ENCODE results near the gene ATG16L1.

The ATG16L1 gene

DNA sequence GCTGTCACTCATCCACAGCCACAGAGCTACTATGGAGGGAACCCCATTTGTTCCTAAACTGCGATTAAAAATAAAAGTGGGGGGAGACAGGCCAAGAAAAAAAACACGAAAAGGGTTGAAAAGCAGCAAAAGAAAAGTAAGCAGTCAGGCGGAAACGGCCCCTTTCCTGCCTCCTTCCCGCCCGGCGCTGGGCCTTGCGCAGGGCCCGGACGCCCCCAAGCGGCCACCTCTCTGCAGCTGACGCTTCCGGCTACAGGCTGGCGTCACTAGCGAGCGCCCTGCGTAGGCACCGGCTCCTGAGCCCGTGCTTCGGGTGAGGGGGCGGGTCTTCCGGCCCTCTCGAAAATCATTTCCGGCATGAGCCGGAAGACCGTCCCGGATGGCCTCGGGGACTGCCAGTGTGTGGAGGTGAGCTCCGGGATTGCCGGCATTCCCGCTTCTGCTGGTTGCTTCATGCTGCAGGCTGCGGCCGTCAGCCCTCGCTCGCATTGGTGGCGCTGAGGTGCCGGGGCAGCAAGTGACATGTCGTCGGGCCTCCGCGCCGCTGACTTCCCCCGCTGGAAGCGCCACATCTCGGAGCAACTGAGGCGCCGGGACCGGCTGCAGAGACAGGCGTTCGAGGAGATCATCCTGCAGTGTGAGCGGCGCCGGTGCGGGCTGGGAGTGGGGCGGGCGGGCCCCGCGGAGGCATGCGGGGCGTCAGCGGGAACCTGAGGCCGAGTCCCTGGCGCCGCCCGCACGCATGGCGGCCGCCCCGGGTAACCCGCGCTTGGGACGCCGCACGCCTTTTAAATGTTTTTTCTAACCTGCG, at the start of gene ATG16L1:
Gene ATG16L1, plus strand, starts transcription at position 368 of the 811 bp plus-strand sequence. Its CDS starts 155 bp downstream, at position 523.
- DNase-seq, result peak; percentile 96

- DNase-seq, result no peak
These were observed 48.9 kb upstream of the ATG16L1 start for GRCh38 chr2:233202531-233202944.

DNA sequence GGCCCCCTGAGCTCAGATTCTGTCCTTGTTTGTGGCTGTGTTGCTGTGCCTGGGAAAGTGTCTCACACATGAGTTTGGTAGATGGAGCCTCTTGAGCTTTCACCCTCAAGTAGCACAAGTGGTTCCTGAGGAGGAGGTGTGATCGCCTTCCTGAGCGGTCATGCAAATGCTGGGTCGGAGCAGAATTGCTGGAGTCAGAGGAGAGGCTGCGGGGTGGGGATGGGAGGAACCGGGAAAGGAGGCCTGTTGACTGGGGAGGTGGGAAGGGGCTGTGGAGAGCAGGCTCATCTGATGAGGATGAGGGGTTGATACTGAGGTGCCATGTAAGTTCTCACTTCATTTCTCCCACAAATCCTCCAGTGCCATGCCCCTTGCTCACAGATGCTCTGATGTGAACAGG, 48.4 kb upstream of the ATG16L1 start:
- no peak for DNase-seq

DNA sequence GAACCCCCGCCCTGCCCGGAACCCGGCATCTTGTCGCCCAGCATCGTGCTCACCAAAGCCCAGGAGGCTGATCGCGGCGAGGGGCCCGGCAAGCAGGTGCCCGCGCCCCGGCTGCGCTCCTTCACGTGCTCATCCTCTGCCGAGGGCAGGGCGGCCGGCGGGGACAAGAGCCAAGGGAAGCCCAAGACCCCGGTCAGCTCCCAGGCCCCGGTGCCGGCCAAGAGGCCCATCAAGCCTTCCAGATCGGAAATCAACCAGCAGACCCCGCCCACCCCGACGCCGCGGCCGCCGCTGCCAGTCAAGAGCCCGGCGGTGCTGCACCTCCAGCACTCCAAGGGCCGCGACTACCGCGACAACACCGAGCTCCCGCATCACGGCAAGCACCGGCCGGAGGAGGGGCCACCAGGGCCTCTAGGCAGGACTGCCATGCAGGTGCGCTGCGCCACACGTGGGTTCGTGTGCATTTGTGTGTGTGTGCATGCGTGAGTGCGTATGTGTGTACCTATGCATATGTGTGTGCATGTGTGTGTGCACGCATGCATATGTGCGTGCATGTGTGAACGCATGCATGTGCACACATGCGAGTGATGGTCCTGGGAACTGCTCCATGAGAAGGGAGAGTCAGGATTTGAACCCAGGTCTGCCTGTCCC, 47.1 kb upstream of the ATG16L1 start:
- DNase-seq, result no peak

DNA sequence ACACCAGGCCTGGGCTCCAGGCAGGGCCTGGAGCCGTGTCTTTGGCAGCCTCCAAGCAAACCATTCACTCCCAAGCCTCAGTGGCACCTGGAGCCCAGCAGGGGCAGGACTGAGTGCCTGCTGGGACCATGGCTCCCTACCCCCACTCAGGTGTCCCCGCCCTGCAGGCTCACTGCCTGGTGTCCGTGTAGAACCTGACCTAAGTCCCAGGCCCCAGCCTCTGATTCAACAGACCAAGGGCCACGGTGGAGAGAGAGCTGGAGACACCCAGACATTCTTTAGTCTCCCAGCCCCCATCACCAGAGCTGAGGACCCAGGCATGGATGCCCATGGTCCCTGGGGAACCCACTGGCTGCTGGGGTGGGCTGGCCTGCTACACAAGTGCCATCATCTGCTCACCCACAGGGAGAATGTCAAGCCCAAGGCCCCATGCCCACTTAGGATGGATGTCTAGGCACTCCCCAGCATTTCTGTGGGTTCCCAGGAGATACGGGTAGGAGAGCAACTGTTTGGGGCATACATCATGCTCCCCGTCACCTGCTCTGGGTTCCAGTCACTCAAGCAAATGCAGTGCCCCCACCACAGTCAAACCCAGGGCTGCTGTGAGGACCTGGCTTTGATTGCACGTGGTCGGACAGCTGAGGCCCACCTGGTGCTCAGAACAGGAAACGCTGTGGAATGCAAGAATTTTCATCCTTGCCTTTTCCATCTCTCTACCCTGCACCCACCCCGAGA, 42.9 kb upstream of the ATG16L1 start:
- DNase-seq, result no peak

DNA sequence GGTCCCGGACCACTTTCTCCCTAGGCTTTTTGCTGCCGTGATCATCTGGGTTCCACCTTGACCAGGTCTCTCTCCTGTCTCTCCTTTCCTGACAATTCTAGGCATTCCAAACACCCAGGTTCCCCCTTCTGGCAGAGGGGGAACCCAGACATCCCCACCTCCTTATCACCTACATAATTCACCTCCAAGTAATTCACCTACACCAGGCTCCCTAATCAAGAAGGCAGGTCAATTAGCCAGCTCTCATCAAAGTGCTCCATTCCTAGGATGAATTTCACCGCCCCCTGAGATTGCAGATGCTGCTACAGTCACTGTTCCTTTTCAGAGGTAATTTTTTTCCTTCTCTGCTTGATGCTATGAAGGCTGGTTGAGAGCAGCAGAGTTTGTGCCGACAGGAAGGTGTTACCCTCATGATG, 42.3 kb upstream of the ATG16L1 start:
- DNase-seq, result no peak

DNA sequence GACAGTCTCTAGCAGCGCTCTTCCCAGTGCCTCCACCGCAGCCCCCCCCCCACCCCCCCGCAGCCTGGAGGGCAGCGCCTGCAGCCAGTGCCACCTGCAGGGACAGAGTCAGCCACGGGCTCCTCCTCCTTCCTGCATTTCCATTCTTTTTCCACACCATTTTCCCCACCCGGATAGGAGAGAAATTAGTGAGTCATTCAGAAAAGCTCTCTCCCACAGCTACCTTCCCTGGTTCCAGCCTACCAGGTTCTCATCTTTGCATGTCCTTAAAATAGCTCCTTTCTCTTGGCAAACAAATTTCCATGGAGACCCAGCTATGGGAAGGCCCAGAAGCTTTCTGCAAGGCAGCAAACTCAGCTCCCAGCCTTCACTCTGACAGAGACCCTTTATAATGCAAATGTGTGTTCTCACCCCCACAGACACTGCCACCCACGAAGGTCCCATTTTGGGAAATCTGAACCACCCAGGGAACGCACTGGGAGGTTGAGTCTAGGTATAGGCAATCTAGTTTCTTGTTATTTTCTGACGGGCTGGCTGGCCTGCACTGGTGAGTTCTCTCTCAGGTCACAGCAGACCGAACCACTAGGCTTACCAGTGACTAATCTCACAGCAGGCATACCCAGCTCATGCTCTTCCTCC, 41.8 kb upstream of the ATG16L1 start:
- no peak for DNase-seq

DNA sequence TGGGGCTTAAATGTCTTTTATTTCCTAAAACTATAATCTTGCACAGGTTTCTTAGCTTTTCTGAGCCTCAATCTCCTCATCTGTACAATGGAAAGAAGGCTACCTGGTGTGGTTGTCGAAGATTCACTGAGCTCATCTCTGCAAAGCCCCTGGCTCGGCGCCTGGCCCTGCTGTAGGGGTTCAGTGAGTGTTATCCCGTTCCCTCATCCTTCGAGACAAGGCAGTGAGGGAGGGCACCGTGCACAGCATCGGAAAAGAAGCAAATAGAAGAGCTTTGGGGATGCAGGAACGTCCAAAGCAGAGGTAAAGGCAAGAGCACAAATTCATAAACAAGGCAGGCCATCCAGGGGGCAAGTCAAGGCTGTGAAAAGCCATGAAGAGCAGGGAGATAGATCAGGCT, 41.2 kb upstream of the ATG16L1 start:
- DNase-seq, result no peak

GRCh38 chr2:233210843-233211547, 40.5 kb upstream of the ATG16L1 start:
- DNase-seq, result no peak

DNA sequence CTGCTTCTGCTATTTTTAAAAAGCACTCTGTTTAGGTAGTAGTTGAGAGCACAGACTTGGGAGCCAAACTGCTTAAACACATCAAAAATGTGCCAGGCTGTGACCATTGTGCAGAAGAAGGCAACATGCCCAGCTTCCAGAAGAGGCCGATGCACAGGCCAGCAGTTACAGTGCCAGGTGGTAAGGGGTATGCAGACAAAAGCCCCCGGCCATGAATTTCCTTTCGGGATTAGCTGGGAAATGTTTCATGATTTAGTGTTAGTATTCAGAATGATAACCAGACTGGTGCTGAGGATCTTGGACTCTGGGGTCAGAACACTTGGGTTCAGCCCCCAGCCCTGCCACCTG, 40.0 kb upstream of the ATG16L1 start:
- DNase-seq, result no peak

- no peak for DNase-seq
These were observed 38.5 kb upstream of the ATG16L1 start for GRCh38 chr2:233213011-233213410.

GRCh38 chr2:233213975-233214374, 37.5 kb upstream of the ATG16L1 start:
- no peak for DNase-seq

- peak in 1 of 2 donors; percentile 27 for DNase-seq
These were observed 33.5 kb upstream of the ATG16L1 start for GRCh38 chr2:233217892-233218377.

DNA sequence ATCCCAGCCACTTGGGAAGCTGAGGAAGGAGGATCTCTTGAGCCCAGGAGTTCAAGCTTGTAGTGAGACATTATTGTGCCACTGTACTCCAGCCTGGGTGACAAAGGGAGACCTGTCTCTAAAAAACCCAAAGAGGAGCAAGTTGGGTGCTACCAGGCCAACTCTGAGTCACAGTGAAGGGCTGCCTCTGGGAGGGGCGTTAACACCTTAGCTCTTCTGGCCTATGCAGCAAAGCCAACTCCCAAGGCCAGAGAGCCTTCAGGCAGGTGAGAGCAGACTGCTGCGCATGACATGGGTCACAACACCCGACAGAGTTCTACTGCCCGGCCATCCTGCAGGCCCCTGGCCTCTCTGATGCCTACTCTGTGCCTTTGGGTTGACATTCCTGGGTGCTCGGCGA, 32.6 kb upstream of the ATG16L1 start:
- no peak for DNase-seq

DNA sequence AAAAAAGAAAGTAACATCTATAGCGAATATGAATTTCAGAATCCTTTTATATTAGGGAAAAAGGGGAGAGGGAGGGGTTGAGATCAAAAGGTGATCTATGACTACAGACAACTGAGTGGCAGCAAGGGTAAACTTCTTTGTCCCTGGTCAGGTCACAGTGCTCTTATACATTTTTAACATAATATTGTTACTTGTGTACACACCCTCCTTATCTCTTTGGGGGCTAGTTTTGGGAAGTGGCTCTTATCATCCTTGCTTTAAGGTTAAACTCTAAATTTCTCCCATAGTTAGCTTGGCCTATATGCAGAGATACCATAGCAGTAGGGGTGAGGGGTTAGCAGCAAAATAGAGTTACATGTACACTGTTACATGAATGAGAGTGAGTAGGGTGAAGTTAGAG, 31.6 kb upstream of the ATG16L1 start:
- DNase-seq, result no peak

- DNase-seq, result no peak
These were observed 30.0 kb upstream of the ATG16L1 start for GRCh38 chr2:233221378-233222063.

DNA sequence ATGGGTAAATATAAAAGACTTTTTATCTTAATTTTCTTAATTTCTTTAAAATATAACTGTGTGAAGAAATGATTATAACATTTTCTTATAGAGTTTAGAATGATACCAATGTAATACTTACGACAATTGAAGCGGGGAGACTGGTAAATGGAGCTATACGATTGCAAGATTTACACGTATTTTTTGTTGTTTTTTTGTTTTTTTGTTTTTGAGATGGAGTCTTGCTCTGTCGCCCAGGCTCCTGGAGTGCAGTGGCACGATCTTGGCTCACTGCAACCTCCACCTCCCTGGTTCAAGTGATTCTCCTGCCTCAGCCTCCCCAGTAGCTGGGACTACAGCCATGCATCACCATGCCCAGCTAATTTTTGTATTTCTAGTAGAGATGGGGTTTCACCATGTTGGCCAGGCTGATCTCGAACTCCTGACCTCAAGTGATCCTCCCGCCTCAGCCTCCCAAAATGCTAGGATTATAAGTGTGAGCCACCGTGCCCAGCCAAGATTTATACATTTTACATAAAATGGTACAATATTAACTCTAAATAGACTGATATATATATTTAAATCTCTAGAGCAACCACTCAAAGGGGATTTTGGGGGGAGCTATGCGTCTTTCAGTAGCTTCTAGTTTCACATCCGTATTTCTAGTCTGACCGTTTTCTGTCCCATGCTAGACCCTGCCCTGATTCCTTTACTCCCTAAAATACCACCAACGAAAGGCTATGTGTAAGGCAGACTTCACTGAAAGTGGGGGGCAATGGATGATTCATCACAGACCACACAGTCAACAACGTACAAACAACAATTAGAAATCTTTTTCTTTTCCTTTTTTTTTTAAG, 28.2 kb upstream of the ATG16L1 start:
- no peak for DNase-seq

DNA sequence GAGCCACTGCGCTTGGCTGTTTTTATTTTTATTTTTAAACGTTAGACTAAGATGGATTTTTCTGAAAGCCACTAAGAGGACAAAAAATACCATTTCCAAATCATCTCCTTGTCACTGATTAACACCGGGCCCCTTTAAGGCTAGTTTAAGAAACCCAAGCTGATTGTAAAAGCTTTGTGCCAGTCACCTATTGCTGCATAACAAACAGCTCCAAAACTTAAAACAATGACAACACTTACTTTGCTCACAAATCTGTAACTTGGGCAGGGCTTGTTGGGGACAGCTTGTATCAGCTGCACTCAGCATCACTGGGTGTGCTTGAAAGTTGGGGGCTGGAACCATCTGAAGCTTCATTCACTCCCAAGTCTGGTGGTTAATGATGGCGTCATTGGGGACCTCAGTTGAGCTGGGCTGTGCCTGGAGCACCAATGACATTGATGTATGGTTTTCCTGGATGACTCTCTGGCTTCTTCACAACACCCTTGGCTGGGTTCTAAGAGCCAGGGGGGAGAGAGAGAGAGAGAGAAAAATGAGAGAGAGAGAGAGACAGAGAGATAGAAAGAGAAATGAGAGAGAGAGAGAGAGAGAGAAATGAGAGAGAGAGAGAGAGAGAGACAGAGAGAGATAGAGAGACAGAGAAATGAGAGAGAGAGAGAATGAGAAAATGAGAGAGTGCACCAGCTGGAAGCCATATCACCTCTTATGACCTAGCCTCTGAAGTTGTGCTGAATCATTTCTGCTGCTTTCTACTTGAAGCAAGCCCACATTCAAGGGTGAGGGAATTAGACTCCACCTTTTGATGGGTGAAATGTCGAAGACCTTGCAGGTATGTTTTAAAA, 26.0 kb upstream of the ATG16L1 start:
- no peak for DNase-seq

- no peak for DNase-seq
These were observed 24.9 kb upstream of the ATG16L1 start for GRCh38 chr2:233226511-233227031.
